Prostate gland (tissue), 2 donors: Measurements from ENCODE around the gene CD27.

Experiments used
- POLR2A ChIP-seq: fragments of 450-650 bp; IDR thresholded peaks from one replicate; pipeline ENCODE4 v1.6.1; 2016; ENCODE audit warnings: antibody characterized with exemption, mild to moderate bottlenecking
- POLR2AphosphoS5 ChIP-seq: sonication (generic); formaldehyde crosslinking; IDR thresholded peaks from one replicate; pipeline ENCODE4 v1.6.1; 2017; ENCODE audit warnings: antibody characterized with exemption
- TF ChIP-seq, protein P1 (sequence below), 4 experiments: fragments of 200-600 bp in 2 of 4; fragments of 450-650 bp in 2 of 4; sonication (generic) in 2 of 4; IDR thresholded peaks; 1 replicate in 3 of 4; 2 replicates in 1 of 4; pipeline ENCODE4 v1.5.1; 2016 to 2019; ENCODE audit warnings: antibody characterized with exemption in 4 of 4, mild to moderate bottlenecking in 2 of 4, moderate library complexity in 2 of 4

GRCh38 chr12:6460751-6461371, 16.1 kb downstream of the CD27 start:
- TF ChIP-seq, protein P1, sequence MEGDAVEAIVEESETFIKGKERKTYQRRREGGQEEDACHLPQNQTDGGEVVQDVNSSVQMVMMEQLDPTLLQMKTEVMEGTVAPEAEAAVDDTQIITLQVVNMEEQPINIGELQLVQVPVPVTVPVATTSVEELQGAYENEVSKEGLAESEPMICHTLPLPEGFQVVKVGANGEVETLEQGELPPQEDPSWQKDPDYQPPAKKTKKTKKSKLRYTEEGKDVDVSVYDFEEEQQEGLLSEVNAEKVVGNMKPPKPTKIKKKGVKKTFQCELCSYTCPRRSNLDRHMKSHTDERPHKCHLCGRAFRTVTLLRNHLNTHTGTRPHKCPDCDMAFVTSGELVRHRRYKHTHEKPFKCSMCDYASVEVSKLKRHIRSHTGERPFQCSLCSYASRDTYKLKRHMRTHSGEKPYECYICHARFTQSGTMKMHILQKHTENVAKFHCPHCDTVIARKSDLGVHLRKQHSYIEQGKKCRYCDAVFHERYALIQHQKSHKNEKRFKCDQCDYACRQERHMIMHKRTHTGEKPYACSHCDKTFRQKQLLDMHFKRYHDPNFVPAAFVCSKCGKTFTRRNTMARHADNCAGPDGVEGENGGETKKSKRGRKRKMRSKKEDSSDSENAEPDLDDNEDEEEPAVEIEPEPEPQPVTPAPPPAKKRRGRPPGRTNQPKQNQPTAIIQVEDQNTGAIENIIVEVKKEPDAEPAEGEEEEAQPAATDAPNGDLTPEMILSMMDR (IDR thresholded peaks at IDR 0.05): no peak
- no peak for TF ChIP-seq POLR2AphosphoS5
- TF ChIP-seq POLR2A: no peak
